Caco-2 (cell line): ENCODE data around the gene TMTC2. TPM values are rescaled to one million over a fixed set of nuclear protein-coding genes. Genes with fewer than 3 reads are reported as not detected.

ENCODE experiments used
- BruUV-seq: library from RNA; stranded (reverse); fragments of 400-500 nt; replicated peaks from 2 replicates; lab custom pipeline; 2021; lab: Mats Ljungman, UMichigan
- CTCF ChIA-PET: fragments of 300-600 bp; sonication (Branson Sonifier 250); formaldehyde crosslinking; loops from one replicate; lab custom pipeline; 2022; ENCODE audit warnings: antibody characterized with exemption; lab: Charles Lee
- POLR2A ChIA-PET: fragments of 300-600 bp; sonication (Branson Sonifier 250); formaldehyde crosslinking; loops from one replicate; lab custom pipeline; 2022; ENCODE audit warnings: antibody characterized with exemption; lab: Charles Lee
- DNase-seq, 2 experiments: peaks; one replicate each; pipeline versions ENCODE4 v3.0.0 to v3.0.0-alpha.2; 2020 to 2022
- H3K27me3 ChIP-seq: replicated peaks from 2 replicates; pipeline ENCODE4 v1.6.0; 2011; ENCODE audit warnings: low read length; ENCODE audit not compliant: control insufficient read depth, insufficient read depth
- H3K36me3 ChIP-seq: 2 replicates; pipeline ENCODE4 v1.5.1; 2011; ENCODE audit warnings: low read length; ENCODE audit not compliant: control insufficient read depth, insufficient read depth
- H3K4me1 ChIP-seq: fragments of 250-450 bp; sonication (Bioruptor Pico); 2 replicates; pipeline ENCODE4 v1.5.1; 2020; ENCODE audit warnings: mild to moderate bottlenecking
- H3K4me3 ChIP-seq: 2 replicates; pipeline ENCODE4 v1.5.1; 2011; ENCODE audit warnings: low read depth, mild to moderate bottlenecking, control low read depth, low read length
- H3K9me3 ChIP-seq: fragments of 250-450 bp; sonication (Bioruptor Pico); 2 replicates; pipeline ENCODE4 v1.5.1; 2020; ENCODE audit warnings: mild to moderate bottlenecking, moderate library complexity
- H3K27ac Mint-ChIP-seq: one replicate; pipeline ENCODE4 v1.8.0; 2022; ENCODE audit warnings: mixed read lengths; ENCODE audit not compliant: unreplicated experiment
- H3K27me3 Mint-ChIP-seq: one replicate; pipeline ENCODE4 v1.8.0; 2022; ENCODE audit warnings: mixed read lengths; ENCODE audit not compliant: insufficient read depth, unreplicated experiment
- H3K36me3 Mint-ChIP-seq: one replicate; pipeline ENCODE4 v1.8.0; 2022; ENCODE audit warnings: mild to moderate bottlenecking, mixed read lengths; ENCODE audit not compliant: insufficient read depth, unreplicated experiment
- H3K4me1 Mint-ChIP-seq: one replicate; pipeline ENCODE4 v1.8.0; 2022; ENCODE audit warnings: low read depth, mixed read lengths; ENCODE audit not compliant: unreplicated experiment
- H3K4me3 Mint-ChIP-seq: one replicate; pipeline ENCODE4 v1.8.0; 2022; ENCODE audit warnings: mild to moderate bottlenecking, moderate library complexity, mixed read lengths; ENCODE audit not compliant: unreplicated experiment
- H3K9me3 Mint-ChIP-seq: one replicate; pipeline ENCODE4 v1.8.0; 2022; ENCODE audit warnings: mixed read lengths; ENCODE audit not compliant: unreplicated experiment
- CTCF ChIP-seq, 2 experiments: fragments of 200-600 bp in 1 of 2; IDR thresholded peaks; 1 replicate in 1 of 2; 2 replicates in 1 of 2; pipeline versions ENCODE4 v1.5.1 to v1.8.0; 2011 to 2022; ENCODE audit warnings: antibody characterized with exemption in 1 of 2, control low read depth in 1 of 2, inconsistent platforms in 1 of 2, low read depth in 1 of 2, low read length in 1 of 2, mild to moderate bottlenecking in 1 of 2, moderate library complexity in 1 of 2; ENCODE audit not compliant: insufficient read depth in 1 of 2, severe bottlenecking in 1 of 2, unreplicated experiment in 1 of 2
- intact Hi-C: fragments of 100-400 bp; cut with micrococcal nuclease; formaldehyde crosslinking; loops from one replicate; pipeline ENCODE4 v1.10.0; 2022; ENCODE audit not compliant: unreplicated experiment
- total RNA-seq: library from RNA; stranded (reverse); gene quantifications from 2 replicates; pipeline ENCODE4 v1.2.3, GENCODE V29; 2022

Gene TMTC2
- total RNA-seq, 1 experiment from 2014 or later = 2.2 TPM

GRCh38 chr12:82994117-82994516, 307.4 kb downstream of the TMTC2 start:
- Mint-ChIP-seq H3K27ac (no peak overlapping the region), H3K9me3 (no peaks in the 10 kb centered on the region), H3K27me3 (no peaks in the 10 kb centered on the region), H3K4me3 (no peak overlapping the region), H3K4me1 (peaks cover 6% of the 10 kb centered on the region), H3K36me3 (no peaks in the 10 kb centered on the region)
- POLR2A ChIA-PET = no interaction called here
- Histone ChIP-seq H3K4me3 (no peak overlapping the region), H3K9me3 (no peaks in the 10 kb centered on the region), H3K36me3 (no peaks in the 10 kb centered on the region), H3K4me1 (no peaks in the 10 kb centered on the region), H3K27me3 (no peaks in the 10 kb centered on the region)
- CTCF ChIA-PET = no interaction called here
- intact Hi-C loops = no loop called here
- BruUV-seq = no TSS peak
- DNase-seq = no peak
- no peak for TF ChIP-seq CTCF (IDR thresholded peaks at IDR 0.05; ENCODE audit: insufficient read depth in 1 of 2, low read depth in 1 of 2, low read length in 1 of 2, severe bottlenecking in 1 of 2, unreplicated experiment in 1 of 2)

- H3K4me3 ChIP-seq = no peak overlapping the region
These were observed 309.6 kb downstream of the TMTC2 start for GRCh38 chr12:82996168-82996812.

GRCh38 chr12:82998509-82998908, 311.8 kb downstream of the TMTC2 start:
- no peak for DNase-seq
- no peaks in the 10 kb centered on the region for H3K36me3 ChIP-seq
- no peaks in the 10 kb centered on the region for H3K27me3 Mint-ChIP-seq
- no TSS peak for BruUV-seq
- H3K4me3 Mint-ChIP-seq = no peak overlapping the region
- no peak for TF ChIP-seq CTCF (IDR thresholded peaks at IDR 0.05; ENCODE audit: insufficient read depth in 1 of 2, low read depth in 1 of 2, low read length in 1 of 2, severe bottlenecking in 1 of 2, unreplicated experiment in 1 of 2)
- intact Hi-C loops = no loop called here
- no peaks in the 10 kb centered on the region for H3K27me3 ChIP-seq
- POLR2A ChIA-PET = no interaction called here
- H3K27ac Mint-ChIP-seq = no peak overlapping the region
- no peaks in the 10 kb centered on the region for H3K4me1 ChIP-seq
- H3K4me1 Mint-ChIP-seq = peaks cover 6% of the 10 kb centered on the region
- no peaks in the 10 kb centered on the region for H3K36me3 Mint-ChIP-seq
- CTCF ChIA-PET = no interaction called here
- H3K9me3 ChIP-seq = no peaks in the 10 kb centered on the region
- no peaks in the 10 kb centered on the region for H3K9me3 Mint-ChIP-seq
- H3K4me3 ChIP-seq = no peak overlapping the region

More at GRCh38 chr12:82996168-82996812, 309.6 kb downstream of the TMTC2 start:
- TF ChIP-seq CTCF (IDR thresholded peaks at IDR 0.05; ENCODE audit: insufficient read depth in 1 of 2, low read depth in 1 of 2, low read length in 1 of 2, severe bottlenecking in 1 of 2, unreplicated experiment in 1 of 2) = no peak
- POLR2A ChIA-PET = no interaction called here
- Mint-ChIP-seq H3K36me3 (no peaks in the 10 kb centered on the region), H3K4me1 (peaks cover 6% of the 10 kb centered on the region), H3K4me3 (no peak overlapping the region), H3K27me3 (no peaks in the 10 kb centered on the region), H3K9me3 (no peaks in the 10 kb centered on the region), H3K27ac (no peak overlapping the region)
- Histone ChIP-seq H3K36me3 (no peaks in the 10 kb centered on the region), H3K27me3 (no peaks in the 10 kb centered on the region), H3K4me1 (no peaks in the 10 kb centered on the region), H3K9me3 (no peaks in the 10 kb centered on the region)
- intact Hi-C loops = no loop called here
- CTCF ChIA-PET = no interaction called here
- BruUV-seq = no TSS peak
- no peak for DNase-seq
